GM12878 (cell line): ENCODE results near the gene SLC1A7. TPM values are rescaled to one million over a fixed set of nuclear protein-coding genes. Genes with fewer than 3 reads are reported as not detected.

Experiments used
- ATAC-seq: fragments of 200-7000 bp; cut with Tn5 transposase; 3 replicates; pipeline ENCODE4 v1.9.1; 2020; ENCODE audit warnings: mild to moderate bottlenecking, moderate library complexity
- BruUV-seq: library from RNA; stranded (reverse); fragments of 400-500 nt; replicated peaks from 2 replicates; lab custom pipeline; 2021; lab: Mats Ljungman, UMichigan
- CTCF ChIA-PET: fragments of 300-600 bp; sonication (Branson Sonifier 250); formaldehyde crosslinking; extraction: SDS; loops from one replicate; lab custom pipeline; 2021; ENCODE audit warnings: inconsistent platforms; lab: Yijun Ruan, JAX
- POLR2A ChIA-PET: fragments of 350-600 bp; formaldehyde crosslinking; extraction: SDS; loops from one replicate; lab custom pipeline; 2021; ENCODE audit warnings: inconsistent platforms; lab: Charles Lee
- RAD21 ChIA-PET: fragments of 300-600 bp; sonication (Branson Sonifier 250); formaldehyde crosslinking; loops from one replicate; lab custom pipeline; 2023; ENCODE audit warnings: antibody characterized with exemption; ENCODE audit not compliant: unreplicated experiment; lab: Charles Lee
- SMC1A ChIA-PET: fragments of 300-600 bp; sonication (Branson Sonifier 250); formaldehyde crosslinking; loops from one replicate; lab custom pipeline; 2023; ENCODE audit not compliant: unreplicated experiment, uncharacterized antibody; lab: Charles Lee
- DNase-seq: peaks from one replicate; pipeline ENCODE4 v3.0.0-alpha.2; 2011; ENCODE audit warnings: low read depth, low spot score
- FAIRE-seq: peaks from 3 replicates; lab custom pipeline; 2011; peaks lifted over from hg19 to GRCh38; lab: Jason Lieb, UNC
- H2AFZ ChIP-seq: 2 replicates; pipeline ENCODE4 v1.6.0; 2011; ENCODE audit warnings: low read depth, low read length, control low read depth; ENCODE audit not compliant: control insufficient read depth
- H3K27ac ChIP-seq: 2 replicates; pipeline ENCODE4 v1.5.1; 2011; ENCODE audit warnings: control low read depth; ENCODE audit not compliant: control insufficient read depth, insufficient read depth
- H3K27me3 ChIP-seq, 2 experiments: replicated peaks in 1 of 2; 2 replicates each; pipeline versions ENCODE4 v1.6.0 to v1.6.1; 2011; ENCODE audit warnings: low read length in 1 of 2; ENCODE audit not compliant: control insufficient read depth in 2 of 2, insufficient read depth in 2 of 2
- H3K36me3 ChIP-seq, 2 experiments: 2 replicates each; pipeline ENCODE4 v1.5.1; 2011; ENCODE audit warnings: low read length in 1 of 2; ENCODE audit not compliant: control insufficient read depth in 2 of 2, insufficient read depth in 2 of 2
- H3K4me1 ChIP-seq: 2 replicates; pipeline ENCODE4 v1.6.1; 2011; ENCODE audit warnings: mild to moderate bottlenecking, low read length, moderate library complexity, mixed read lengths; ENCODE audit not compliant: control insufficient read depth, insufficient read depth
- H3K4me2 ChIP-seq: 2 replicates; pipeline ENCODE4 v1.6.0; 2011; ENCODE audit warnings: control low read depth; ENCODE audit not compliant: control insufficient read depth, insufficient read depth
- H3K4me3 ChIP-seq: fragments of 200-600 bp; sonication (generic); 2 replicates; pipeline ENCODE4 v1.5.1; 2016
- H3K79me2 ChIP-seq: 2 replicates; pipeline ENCODE4 v1.6.0; 2011; ENCODE audit warnings: low read length; ENCODE audit not compliant: control insufficient read depth, insufficient read depth
- H3K9ac ChIP-seq: 2 replicates; pipeline ENCODE4 v1.8.0; 2011; ENCODE audit warnings: low read length, control low read depth, mixed read lengths; ENCODE audit not compliant: control insufficient read depth, insufficient read depth
- H3K9me3 ChIP-seq: replicated peaks from 3 replicates; pipeline ENCODE4 v1.5.1; 2011; ENCODE audit warnings: mild to moderate bottlenecking, low read length; ENCODE audit not compliant: control insufficient read depth, insufficient read depth
- H4K20me1 ChIP-seq: 2 replicates; pipeline ENCODE4 v1.6.0; 2011; ENCODE audit not compliant: control insufficient read depth, insufficient read depth
- CHD4 ChIP-seq: fragments of 200-600 bp; sonication (generic); IDR thresholded peaks from 2 replicates; pipeline ENCODE4 v1.6.1; 2016; ENCODE audit warnings: mild to moderate bottlenecking
- ESRRA ChIP-seq: IDR thresholded peaks from 2 replicates; pipeline ENCODE4 v1.6.1; 2012; ENCODE audit warnings: mild to moderate bottlenecking, low read length, improper control_type of control experiment
- GATAD2B ChIP-seq: fragments of 450-650 bp; conservative IDR thresholded peaks from 2 replicates; pipeline ENCODE4 v1.6.1; 2017; ENCODE audit warnings: low read depth, mild to moderate bottlenecking, moderate library complexity
- KLF5 ChIP-seq: fragments of 450-650 bp; IDR thresholded peaks from 2 replicates; pipeline ENCODE4 v1.6.1; 2014; ENCODE audit warnings: mild to moderate bottlenecking; ENCODE audit not compliant: partially characterized antibody
- PML ChIP-seq: IDR thresholded peaks from 2 replicates; pipeline ENCODE4 v1.6.1; 2012; ENCODE audit warnings: low read length, inconsistent platforms
- RB1 ChIP-seq: fragments of 450-650 bp; formaldehyde crosslinking; IDR thresholded peaks from 2 replicates; pipeline ENCODE4 v1.6.1; 2017; ENCODE audit warnings: mild to moderate bottlenecking, borderline replicate concordance
- STAT1 ChIP-seq: fragments of 450-650 bp; conservative IDR thresholded peaks from 2 replicates; pipeline ENCODE4 v1.6.1; 2014; ENCODE audit warnings: antibody characterized with exemption, mild to moderate bottlenecking
- ZBTB40 ChIP-seq: fragments of 450-650 bp; IDR thresholded peaks from 2 replicates; pipeline ENCODE4 v1.6.1; 2016; ENCODE audit warnings: mild to moderate bottlenecking, moderate library complexity, borderline replicate concordance
- WGBS: methylation state at CpG from one replicate; pipeline ENCODE4 v1.1.6; 2016; ENCODE audit warnings: low lambda C conversion rate; ENCODE audit not compliant: insufficient replicate concordance, insufficient coverage; ENCODE audit errors: missing lambda C conversion rate; 5-methylcytosine and 5-hydroxymethylcytosine counted together
- in situ Hi-C: fragments of 300-500 bp; cut with MboI; formaldehyde crosslinking; loops from 9 replicates; pipeline ENCODE4 v1.14.3; 2018; ENCODE audit warnings: mixed read lengths
- intact Hi-C: fragments of 100-400 bp; cut with micrococcal nuclease; formaldehyde crosslinking; loops from one replicate; pipeline ENCODE4 v1.14.2; 2022; ENCODE audit not compliant: unreplicated experiment
- polyA plus RNA-seq, 11 experiments: library from polyadenylated mRNA; depleted of rRNA in 4 of 11; unstranded in 6 of 11; stranded (reverse) in 5 of 11; fragments of >200 nt; fragmentation: Nextera tagmentation in 4 of 11; fragmentation: Illumina TruSeq in 1 of 11; extraction: Ambion mirVana in 4 of 11; extraction: Trizol in 1 of 11; gene quantifications; 1 replicate in 1 of 11; 2 replicates in 10 of 11; pipeline versions ENCODE4 v1.2.1 to v1.2.3, GENCODE V29; 2011 to 2016; ENCODE audit warnings: inconsistent platforms in 2 of 11, missing spikeins in 2 of 11, low read depth in 1 of 11
- total RNA-seq, 4 experiments: library from RNA; depleted of rRNA in 3 of 4; stranded (reverse); fragments of >200 nt in 3 of 4; fragmentation: Illumina TruSeq in 1 of 4; extraction: Trizol in 1 of 4; gene quantifications; 2 replicates each; pipeline versions ENCODE4 v1.2.1 to v1.2.3, GENCODE V29; 2013 to 2021

SLC1A7 gene
- total and polyA plus RNA-seq, 10 of the 15 experiments (the other 5 are each of a cell fraction or from before 2014, with no cell fraction given), result not detected

- no peak for TF ChIP-seq ZBTB40
- TF ChIP-seq CHD4, result no peak
- TF ChIP-seq GATAD2B, result no peak
- no peak for TF ChIP-seq ESRRA
- no peak for TF ChIP-seq RB1
- no peak for TF ChIP-seq STAT1
These were observed 10.9 kb downstream of the SLC1A7 start (continued) for GRCh38 chr1:53131590-53131938.

GRCh38 chr1:53130878-53131589, 11.4 kb downstream of the SLC1A7 start:
- DNase-seq, result no peak
- H3K4me1 ChIP-seq, result no peaks in the 10 kb centered on the region
- H3K9ac ChIP-seq, result no peak overlapping the region
- no peak for ATAC-seq
- no TSS peak for BruUV-seq
- H3K36me3 ChIP-seq, result no peaks in the 10 kb centered on the region
- no peak overlapping the region for H2AFZ ChIP-seq
- FAIRE-seq, result no peak
- ChIA-PET POLR2A (no interaction called here), SMC1A (no interaction called here), CTCF (no interaction called here), RAD21 (no interaction called here)
- H3K4me3 ChIP-seq, result no peak overlapping the region
- no peak overlapping the region for H3K4me2 ChIP-seq
- no peak overlapping the region for H3K27ac ChIP-seq
- H4K20me1 ChIP-seq, result no peaks in the 10 kb centered on the region
- TF ChIP-seq PML (no peak), KLF5 (no peak)
- no peaks in the 10 kb centered on the region for H3K9me3 ChIP-seq
- WGBS, result 28% methylated on average over 9 of the region's 9 CpGs
- in situ Hi-C loops (no loop called here), intact Hi-C loops (no loop called here)
- no peaks in the 10 kb centered on the region; a peak in 1 of 4 replicates for H3K27me3 ChIP-seq
- H3K79me2 ChIP-seq, result no peaks in the 10 kb centered on the region
